GM19351 (cell line): ENCODE data around the gene TMEM200B.
"Not testable (repeated sequence)": the region's sequence is repeated elsewhere in the genome, so short reads cannot be mapped to it uniquely, and the experiment has no call there.

ENCODE experiments used
- ATAC-seq: cut with Tn5 transposase; IDR thresholded peaks from one replicate; pipeline ENCODE4 v1.9.1; 2021; ENCODE audit warnings: mild to moderate bottlenecking, moderate library complexity; ENCODE audit not compliant: unreplicated experiment

Gene TMEM200B

DNA sequence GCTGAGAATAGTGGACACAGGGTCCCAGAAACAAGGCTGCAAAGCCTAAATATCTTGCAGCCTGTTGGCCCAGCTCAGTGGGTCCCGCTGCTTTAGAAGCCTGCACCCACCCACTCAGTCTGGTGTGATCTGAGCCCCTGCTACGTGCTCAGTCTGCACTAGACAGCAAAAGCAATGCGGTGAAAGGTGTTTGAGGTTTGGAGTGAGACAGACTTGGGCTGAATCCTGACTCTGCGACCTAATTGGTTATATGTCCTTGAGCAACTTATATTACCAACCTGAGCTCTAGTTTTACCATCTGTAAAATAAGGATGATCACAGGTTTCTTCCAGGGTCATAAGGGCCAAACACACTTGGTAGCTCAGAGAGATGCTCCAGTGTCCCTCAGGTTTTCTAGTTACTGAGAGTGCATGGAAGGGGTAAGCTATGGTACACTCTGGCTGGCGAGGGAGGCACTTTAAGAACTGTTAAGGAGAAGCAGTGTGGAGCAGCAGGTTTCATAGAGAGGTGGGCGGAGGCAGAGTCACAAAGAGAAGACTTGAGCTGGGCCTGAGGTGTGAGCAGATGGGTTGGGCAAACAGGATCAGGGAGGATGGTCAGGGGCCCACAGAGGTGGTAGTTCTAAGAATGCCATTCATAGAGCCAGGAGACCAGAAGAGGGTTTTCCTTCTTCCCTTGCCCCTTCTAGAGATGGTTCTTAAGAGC lies 10.1 kb downstream of the TMEM200B start:
- no peak for ATAC-seq

DNA sequence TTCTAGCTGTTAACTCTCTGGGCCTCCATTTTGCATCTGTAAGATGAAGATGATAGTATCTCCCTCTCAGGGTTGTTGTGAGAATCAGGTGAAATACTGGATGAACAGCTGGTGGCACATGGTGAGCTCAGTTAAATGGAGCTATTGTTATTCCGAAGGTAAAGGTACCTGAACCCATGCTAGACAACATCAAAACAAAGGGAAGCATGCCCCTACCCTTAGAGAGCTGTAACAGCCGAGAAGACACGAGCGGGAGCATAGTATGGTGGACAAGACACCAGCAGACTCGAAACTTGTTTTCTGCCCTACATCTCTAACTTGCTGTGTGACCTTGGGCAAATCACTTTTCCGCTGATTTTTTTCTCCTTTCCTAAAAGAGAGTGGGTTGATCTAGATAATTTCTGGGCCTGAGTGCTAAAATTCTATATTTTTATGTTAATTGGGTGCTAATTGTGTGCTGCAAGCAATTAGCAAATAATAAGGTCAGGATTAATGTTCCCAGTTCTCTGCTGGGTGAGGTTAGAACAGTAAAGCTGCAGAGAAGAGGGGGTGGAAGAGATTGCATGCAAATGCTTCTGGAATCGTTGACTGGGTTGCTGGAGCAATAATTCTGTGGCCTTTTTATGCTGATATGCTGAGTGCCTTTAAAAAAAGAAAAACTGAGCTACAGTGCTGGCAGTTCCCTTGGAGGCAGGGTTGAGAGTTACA lies 10.8 kb downstream of the TMEM200B start:
- no peak for ATAC-seq

DNA sequence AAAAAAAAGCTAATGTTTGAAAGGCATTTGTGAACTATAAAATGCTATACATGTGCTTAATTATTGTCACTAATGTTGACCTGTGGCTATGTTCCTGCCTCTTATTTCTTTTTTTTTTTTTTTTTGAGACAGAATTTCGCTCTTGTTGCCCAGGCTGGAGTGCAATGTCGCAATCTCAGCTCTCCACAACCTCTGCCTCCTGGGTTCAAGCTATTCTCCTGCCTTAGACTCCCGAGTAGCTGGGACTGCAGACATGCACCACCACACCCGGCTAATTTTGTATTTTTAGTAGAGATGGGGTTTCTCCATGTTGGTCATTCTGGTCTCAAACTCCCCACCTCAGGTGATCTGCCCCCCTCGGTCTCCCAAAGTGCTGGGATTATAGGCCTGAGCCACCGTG lies 15.7 kb downstream of the TMEM200B start:
- not testable (repeated sequence) for ATAC-seq

DNA sequence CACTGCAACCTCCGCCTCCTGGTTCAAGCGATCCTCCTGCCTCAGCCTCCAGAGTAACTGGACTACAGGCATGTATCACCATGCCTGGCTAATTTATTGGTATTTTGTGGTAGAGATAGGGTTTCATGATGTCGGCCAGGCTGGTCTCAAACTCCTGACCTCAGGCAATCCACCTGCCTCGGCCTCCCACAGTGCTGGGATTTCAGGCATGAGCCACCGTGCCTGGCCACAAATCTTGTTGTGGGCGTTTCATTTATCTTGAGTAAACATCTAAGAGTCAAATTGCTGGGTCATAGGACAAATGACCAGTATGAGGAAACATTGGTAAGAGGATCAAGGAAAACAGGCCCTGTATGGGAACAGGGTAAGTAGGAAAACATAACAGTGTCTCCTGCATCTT lies 17.9 kb downstream of the TMEM200B start:
- ATAC-seq: no peak

GRCh38 chr1:29100487-29100886 lies 23.2 kb downstream of the TMEM200B start:
- ATAC-seq: no peak

GRCh38 chr1:29099286-29099685 lies 24.4 kb downstream of the TMEM200B start:
- ATAC-seq: no peak

GRCh38 chr1:29096231-29096886 lies 27.3 kb downstream of the TMEM200B start:
- ATAC-seq: no peak

DNA sequence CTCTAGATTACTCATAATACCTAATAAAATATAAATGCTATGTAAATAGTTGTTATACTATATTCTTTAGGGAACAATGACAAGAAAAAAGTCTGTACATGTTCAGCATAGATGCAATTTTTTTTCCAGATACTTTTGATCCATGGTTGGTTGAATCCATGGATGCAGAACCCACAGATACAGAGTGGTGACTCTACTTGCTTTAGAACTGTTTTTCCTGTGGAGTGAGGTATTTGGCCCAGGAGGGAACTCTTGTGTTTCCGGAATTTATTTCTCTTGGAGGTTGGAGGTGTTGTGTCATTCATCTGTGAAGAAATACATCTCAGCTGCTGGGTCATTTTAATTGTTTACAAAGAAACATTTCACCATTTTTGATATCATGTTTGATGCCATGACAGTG lies 28.7 kb downstream of the TMEM200B start:
- no peak for ATAC-seq

GRCh38 chr1:29094433-29094832 lies 29.3 kb downstream of the TMEM200B start:
- ATAC-seq: no peak

- not testable (repeated sequence) for ATAC-seq
Measured at GRCh38 chr1:29092704-29093103, 31.0 kb downstream of the TMEM200B start.

- ATAC-seq: no peak
Measured at GRCh38 chr1:29090937-29091618, 32.6 kb downstream of the TMEM200B start.

GRCh38 chr1:29084196-29084521 lies 39.5 kb downstream of the TMEM200B start:
- ATAC-seq: no peak

DNA sequence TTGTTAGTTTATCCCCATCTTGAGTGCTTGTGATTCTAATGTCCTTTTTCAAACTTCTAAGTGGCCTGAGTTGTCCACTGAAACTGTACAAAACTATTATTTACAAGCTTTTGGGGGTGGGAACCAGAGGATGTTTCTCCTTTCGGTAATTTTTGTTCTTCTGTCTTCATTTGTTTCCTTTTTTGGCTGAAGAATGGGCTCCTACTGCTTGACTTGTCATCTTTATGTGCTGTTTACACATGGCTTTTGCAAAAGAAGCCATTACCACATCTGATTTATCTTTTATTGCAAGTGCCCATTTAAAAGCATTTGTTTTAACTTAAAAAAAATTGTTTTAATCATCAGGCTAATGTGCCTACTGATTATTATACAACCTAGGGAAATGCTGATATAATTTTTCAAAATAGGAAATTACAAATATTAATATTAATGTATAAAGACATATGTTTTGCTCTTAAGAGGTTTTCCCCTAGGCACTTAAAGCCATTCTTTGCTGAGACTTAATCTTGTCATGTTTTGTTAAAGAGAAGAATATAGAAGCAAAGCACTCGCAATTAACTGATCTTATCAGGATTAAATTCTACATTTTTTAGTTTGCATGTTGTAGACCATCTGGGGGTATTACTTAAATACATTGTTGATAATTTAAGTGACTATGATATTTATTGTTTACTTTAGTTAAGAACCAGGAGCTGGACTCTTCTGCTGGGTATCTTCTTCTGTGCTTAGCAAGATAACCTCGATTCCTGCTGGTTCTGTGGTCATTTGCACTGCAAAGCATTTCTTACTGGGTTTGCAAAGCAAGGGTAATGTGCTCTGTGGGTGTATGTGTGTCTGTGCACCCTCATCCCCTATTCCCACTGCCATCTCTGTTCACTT lies 40.1 kb downstream of the TMEM200B start:
- ATAC-seq: no peak

- ATAC-seq: no peak
Measured at GRCh38 chr1:29082519-29082918, 41.2 kb downstream of the TMEM200B start.

- no peak for ATAC-seq
Measured at GRCh38 chr1:29081201-29081600, 42.5 kb downstream of the TMEM200B start.

DNA sequence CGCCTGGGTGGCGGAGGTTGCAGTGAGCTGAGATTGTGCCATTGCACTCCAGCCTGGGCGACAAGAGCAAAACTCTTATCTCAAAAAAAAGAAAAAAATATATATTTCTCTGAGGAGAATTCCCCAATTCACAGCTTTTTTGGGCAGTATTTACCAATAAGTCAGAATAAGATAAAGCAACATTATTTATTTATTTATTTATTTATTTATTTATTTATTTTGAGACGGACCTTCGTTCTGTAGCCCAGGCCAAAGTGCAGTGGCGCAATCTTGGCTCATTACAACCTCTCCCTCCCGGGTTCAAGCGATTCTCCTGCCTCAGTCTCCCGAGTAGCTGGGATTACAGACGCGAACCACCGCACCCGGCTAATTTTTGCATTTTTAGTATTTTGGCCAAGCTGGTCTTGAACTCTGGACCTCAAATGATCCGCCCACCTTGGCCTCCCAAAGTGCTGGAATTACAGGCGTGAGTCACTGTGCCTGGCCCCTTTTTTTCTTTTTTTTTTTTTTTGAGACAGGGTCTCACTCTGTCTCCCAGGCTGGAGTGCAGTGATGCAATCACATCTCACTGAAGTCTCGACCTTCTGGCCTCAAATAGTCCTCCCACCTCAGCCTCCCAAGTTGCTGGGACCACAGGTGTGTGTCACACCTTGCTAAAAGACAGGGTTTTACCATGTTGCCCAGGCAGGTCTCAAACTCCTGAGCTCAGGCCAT lies 43.6 kb downstream of the TMEM200B start:
- ATAC-seq: not testable (repeated sequence)

- no peak for ATAC-seq
Measured at GRCh38 chr1:29077155-29077554, 46.5 kb downstream of the TMEM200B start.
